GM12873 (cell line): ENCODE results near the gene WDR62.

Experiments
- CTCF ChIP-seq: IDR thresholded peaks from 2 replicates; pipeline ENCODE4 v1.5.1; 2012; ENCODE audit warnings: low read depth, mild to moderate bottlenecking, moderate library complexity, low read length, control low read depth; ENCODE audit not compliant: insufficient read depth; ENCODE audit errors: missing control alignments

WDR62 gene

GRCh38 chr19:36013280-36014011 is 41.3 kb upstream of the WDR62 start:
- no peak for TF ChIP-seq CTCF

GRCh38 chr19:36014012-36014924 is 40.4 kb upstream of the WDR62 start, which contains the start of gene ALKBH6:
ALKBH6 (minus strand) TSS chr19:36014213; CDS start chr19:36013397, 816 bp downstream.
- TF ChIP-seq CTCF: no peak

- TF ChIP-seq CTCF: no peak
These were observed 35.5 kb upstream of the WDR62 start for GRCh38 chr19:36019061-36019670.

GRCh38 chr19:36023432-36023831 is 31.3 kb upstream of the WDR62 start:
- TF ChIP-seq CTCF: no peak

- no peak for TF ChIP-seq CTCF
These were observed 29.2 kb upstream of the WDR62 start for GRCh38 chr19:36025541-36025940.

- TF ChIP-seq CTCF: no peak
These were observed 28.4 kb upstream of the WDR62 start for GRCh38 chr19:36026091-36026876.
